HepG2 (cell line): ENCODE data around the gene TRIM5. TPM values are rescaled to one million over a fixed set of nuclear protein-coding genes. Genes with fewer than 3 reads are reported as not detected.

Experiments
- CHD2 ChIP-seq: IDR thresholded peaks from 2 replicates; pipeline ENCODE4 v1.6.1; 2011; ENCODE audit warnings: low read depth, low read length, improper control_type of control experiment
- FOXC1 ChIP-seq: sonication (generic); formaldehyde crosslinking; IDR thresholded peaks from 2 replicates; pipeline ENCODE4 v1.8.0; 2022; ENCODE audit warnings: mild to moderate bottlenecking, missing genetic modification reagents, borderline replicate concordance
- GPN1 ChIP-seq: sonication (generic); formaldehyde crosslinking; IDR thresholded peaks from 2 replicates; pipeline ENCODE4 v1.5.1; 2020; ENCODE audit warnings: missing genetic modification reagents, borderline replicate concordance
- ZNF274 ChIP-seq: sonication (generic); formaldehyde crosslinking; IDR thresholded peaks from 2 replicates; pipeline ENCODE4 v1.5.1; 2020; ENCODE audit warnings: mild to moderate bottlenecking, missing genetic modification reagents
- polyA plus RNA-seq, 8 experiments: library from polyadenylated mRNA; depleted of rRNA in 3 of 8; stranded (reverse) in 7 of 8; unstranded in 1 of 8; fragments of >200 nt; fragmentation: Illumina TruSeq in 4 of 8; extraction: Trizol in 4 of 8; gene quantifications; 2 replicates each; pipeline versions ENCODE4 v1.2.1 to v1.2.3, GENCODE V29; 2011 to 2016; ENCODE audit warnings: low read depth in 4 of 8, missing spikeins in 1 of 8, mixed read lengths in 1 of 8; ENCODE audit not compliant: insufficient read depth in 1 of 8
- total RNA-seq, 5 experiments: library from RNA; depleted of rRNA; stranded (reverse); fragments of >200 nt; fragmentation: Illumina TruSeq; extraction: Trizol; gene quantifications; 2 replicates each; pipeline ENCODE4 v1.2.3, GENCODE V29; 2016; ENCODE audit warnings: low read depth in 1 of 5
- TF ChIP-seq, protein P1 (sequence below): sonication (generic); formaldehyde crosslinking; IDR thresholded peaks from one replicate; pipeline ENCODE4 v1.5.1; 2020; ENCODE audit warnings: mild to moderate bottlenecking, missing genetic modification reagents; ENCODE audit errors: not compliant biosample characterization
- TF ChIP-seq, protein P2 (sequence below): IDR thresholded peaks from 2 replicates; pipeline ENCODE4 v1.6.1; 2018; ENCODE audit warnings: missing genetic modification reagents

The TRIM5 gene
- total and polyA plus RNA-seq, 2 of the 13 experiments (the other 11 are each of a cell fraction or from before 2014, with no cell fraction given) = 7.8 to 13.1 TPM

DNA sequence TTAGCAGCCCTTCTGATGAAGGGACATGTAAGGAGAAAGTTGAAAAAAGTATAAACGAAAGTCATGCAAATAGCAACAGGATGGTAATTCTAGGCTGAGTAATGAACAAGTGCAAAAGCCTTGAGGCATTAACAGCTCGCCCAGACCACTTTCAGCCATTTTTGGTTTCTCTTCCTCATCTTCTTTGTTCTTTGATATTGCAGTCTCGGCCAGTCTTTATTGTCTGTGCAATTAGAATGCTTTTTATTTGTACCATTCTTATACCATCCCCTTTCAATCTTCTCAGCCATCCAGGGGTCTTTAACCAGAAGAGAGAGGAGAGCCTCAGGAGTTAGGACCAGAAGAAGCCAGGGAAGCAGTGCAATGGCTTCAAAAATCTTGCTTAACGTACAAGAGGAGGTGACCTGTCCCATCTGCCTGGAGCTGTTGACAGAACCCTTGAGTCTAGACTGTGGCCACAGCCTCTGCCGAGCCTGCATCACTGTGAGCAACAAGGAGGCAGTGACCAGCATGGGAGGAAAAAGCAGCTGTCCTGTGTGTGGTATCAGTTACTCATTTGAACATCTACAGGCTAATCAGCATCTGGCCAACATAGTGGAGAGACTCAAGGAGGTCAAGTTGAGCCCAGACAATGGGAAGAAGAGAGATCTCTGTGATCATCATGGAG lies 52.8 kb downstream of the TRIM5 start (continued):
- TF ChIP-seq, protein P1, sequence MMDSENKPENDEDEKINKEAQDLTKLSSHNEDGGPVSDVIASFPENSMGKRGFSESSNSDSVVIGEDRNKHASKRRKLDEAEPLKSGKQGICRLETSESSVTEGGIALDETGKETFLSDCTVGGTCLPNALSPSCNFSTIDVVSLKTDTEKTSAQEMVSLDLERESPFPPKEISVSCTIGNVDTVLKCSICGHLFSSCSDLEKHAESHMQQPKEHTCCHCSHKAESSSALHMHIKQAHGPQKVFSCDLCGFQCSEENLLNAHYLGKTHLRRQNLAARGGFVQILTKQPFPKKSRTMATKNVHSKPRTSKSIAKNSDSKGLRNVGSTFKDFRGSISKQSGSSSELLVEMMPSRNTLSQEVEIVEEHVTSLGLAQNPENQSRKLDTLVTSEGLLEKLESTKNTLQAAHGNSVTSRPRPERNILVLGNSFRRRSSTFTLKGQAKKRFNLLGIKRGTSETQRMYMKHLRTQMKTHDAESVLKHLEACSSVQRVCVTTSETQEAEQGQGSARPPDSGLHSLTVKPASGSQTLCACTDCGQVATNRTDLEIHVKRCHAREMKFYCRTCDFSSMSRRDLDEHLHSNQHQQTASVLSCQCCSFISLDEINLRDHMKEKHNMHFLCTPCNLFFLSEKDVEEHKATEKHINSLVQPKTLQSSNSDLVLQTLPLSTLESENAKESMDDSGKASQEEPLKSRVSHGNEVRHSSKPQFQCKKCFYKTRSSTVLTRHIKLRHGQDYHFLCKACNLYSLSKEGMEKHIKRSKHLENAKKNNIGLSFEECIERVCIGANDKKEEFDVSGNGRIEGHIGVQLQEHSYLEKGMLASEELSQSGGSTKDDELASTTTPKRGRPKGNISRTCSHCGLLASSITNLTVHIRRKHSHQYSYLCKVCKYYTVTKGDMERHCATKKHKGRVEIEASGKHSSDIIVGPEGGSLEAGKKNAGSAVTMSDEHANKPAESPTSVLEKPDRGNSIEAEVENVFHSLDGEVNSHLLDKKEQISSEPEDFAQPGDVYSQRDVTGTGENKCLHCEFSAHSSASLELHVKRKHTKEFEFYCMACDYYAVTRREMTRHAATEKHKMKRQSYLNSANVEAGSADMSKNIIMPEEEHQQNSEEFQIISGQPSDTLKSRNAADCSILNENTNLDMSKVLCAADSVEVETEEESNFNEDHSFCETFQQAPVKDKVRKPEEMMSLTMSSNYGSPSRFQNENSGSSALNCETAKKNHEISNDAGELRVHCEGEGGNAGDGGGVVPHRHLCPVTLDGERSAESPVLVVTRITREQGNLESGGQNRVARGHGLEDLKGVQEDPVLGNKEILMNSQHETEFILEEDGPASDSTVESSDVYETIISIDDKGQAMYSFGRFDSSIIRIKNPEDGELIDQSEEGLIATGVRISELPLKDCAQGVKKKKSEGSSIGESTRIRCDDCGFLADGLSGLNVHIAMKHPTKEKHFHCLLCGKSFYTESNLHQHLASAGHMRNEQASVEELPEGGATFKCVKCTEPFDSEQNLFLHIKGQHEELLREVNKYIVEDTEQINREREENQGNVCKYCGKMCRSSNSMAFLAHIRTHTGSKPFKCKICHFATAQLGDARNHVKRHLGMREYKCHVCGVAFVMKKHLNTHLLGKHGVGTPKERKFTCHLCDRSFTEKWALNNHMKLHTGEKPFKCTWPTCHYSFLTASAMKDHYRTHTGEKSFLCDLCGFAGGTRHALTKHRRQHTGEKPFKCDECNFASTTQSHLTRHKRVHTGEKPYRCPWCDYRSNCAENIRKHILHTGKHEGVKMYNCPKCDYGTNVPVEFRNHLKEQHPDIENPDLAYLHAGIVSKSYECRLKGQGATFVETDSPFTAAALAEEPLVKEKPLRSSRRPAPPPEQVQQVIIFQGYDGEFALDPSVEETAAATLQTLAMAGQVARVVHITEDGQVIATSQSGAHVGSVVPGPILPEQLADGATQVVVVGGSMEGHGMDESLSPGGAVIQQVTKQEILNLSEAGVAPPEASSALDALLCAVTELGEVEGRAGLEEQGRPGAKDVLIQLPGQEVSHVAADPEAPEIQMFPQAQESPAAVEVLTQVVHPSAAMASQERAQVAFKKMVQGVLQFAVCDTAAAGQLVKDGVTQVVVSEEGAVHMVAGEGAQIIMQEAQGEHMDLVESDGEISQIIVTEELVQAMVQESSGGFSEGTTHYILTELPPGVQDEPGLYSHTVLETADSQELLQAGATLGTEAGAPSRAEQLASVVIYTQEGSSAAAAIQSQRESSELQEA (CRISPR knock-in tag) = no peak
- TF ChIP-seq ZNF274 (CRISPR knock-in tag) = no peak
- TF ChIP-seq, protein P2, sequence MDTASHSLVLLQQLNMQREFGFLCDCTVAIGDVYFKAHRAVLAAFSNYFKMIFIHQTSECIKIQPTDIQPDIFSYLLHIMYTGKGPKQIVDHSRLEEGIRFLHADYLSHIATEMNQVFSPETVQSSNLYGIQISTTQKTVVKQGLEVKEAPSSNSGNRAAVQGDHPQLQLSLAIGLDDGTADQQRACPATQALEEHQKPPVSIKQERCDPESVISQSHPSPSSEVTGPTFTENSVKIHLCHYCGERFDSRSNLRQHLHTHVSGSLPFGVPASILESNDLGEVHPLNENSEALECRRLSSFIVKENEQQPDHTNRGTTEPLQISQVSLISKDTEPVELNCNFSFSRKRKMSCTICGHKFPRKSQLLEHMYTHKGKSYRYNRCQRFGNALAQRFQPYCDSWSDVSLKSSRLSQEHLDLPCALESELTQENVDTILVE = no peak
- TF ChIP-seq GPN1 (CRISPR knock-in tag) = no peak
- no peak for TF ChIP-seq CHD2
- no peak for TF ChIP-seq FOXC1 (CRISPR knock-in tag)
